H1 (cell line): ENCODE data around the gene MRPL9. TPM values are rescaled to one million over a fixed set of nuclear protein-coding genes. Genes with fewer than 3 reads are reported as not detected.

ENCODE experiments used
- ASH2L ChIP-seq: fragments of 200-600, 300-600 bp; sonication (generic); IDR thresholded peaks from one replicate; pipeline ENCODE4 v1.7.1; 2017; ENCODE audit warnings: low read length
- CHD7 ChIP-seq: fragments of 300-600 bp; sonication (generic); IDR thresholded peaks from 2 replicates; pipeline ENCODE4 v1.7.1; 2012; ENCODE audit warnings: low read length, moderate library complexity, mild to moderate bottlenecking, inconsistent platforms; ENCODE audit not compliant: insufficient replicate concordance
- E2F6 ChIP-seq: IDR thresholded peaks from 2 replicates; pipeline ENCODE4 v1.6.1; 2012; ENCODE audit warnings: inconsistent platforms
- EP300 ChIP-seq, 2 experiments: IDR thresholded peaks; 1 replicate in 1 of 2; 2 replicates in 1 of 2; pipeline ENCODE4 v1.6.1; 2011 to 2012; ENCODE audit warnings: low read depth in 2 of 2, low read length in 2 of 2, mild to moderate bottlenecking in 2 of 2, borderline replicate concordance in 1 of 2, inconsistent platforms in 1 of 2, moderate library complexity in 1 of 2
- HDAC6 ChIP-seq: IDR thresholded peaks from one replicate; pipeline ENCODE4 v1.7.1; 2012; ENCODE audit warnings: low read depth, mild to moderate bottlenecking, inconsistent platforms, low read length, moderate library complexity
- KDM5A ChIP-seq: fragments of 200-600 bp; IDR thresholded peaks from 2 replicates; pipeline ENCODE4 v1.7.1; 2012; ENCODE audit warnings: mild to moderate bottlenecking, low read length, inconsistent platforms, mixed read lengths
- SIRT6 ChIP-seq: IDR thresholded peaks from one replicate; pipeline ENCODE4 v1.7.1; 2012; ENCODE audit warnings: low read length, inconsistent platforms
- USF2 ChIP-seq: IDR thresholded peaks from 2 replicates; pipeline ENCODE4 v1.6.1; 2011; ENCODE audit warnings: low read length, improper control_type of control experiment
- polyA plus RNA-seq, 7 experiments: library from polyadenylated mRNA; depleted of rRNA in 3 of 7; stranded (reverse) in 5 of 7; unstranded in 2 of 7; fragments of >200 nt in 5 of 7; fragments of 200-250 nt in 2 of 7; gene quantifications; 1 replicate in 5 of 7; 2 replicates in 1 of 7; 4 replicates in 1 of 7; pipeline versions ENCODE4 v1.2.1 to v1.2.3, GENCODE V29; 2011 to 2013; ENCODE audit warnings: missing spikeins in 2 of 7, mixed read lengths in 2 of 7
- total RNA-seq: library from RNA; stranded (reverse); fragmentation: NEBNext Ultra II Directional; extraction: Animal tissue kit (Norgen Biotek cat#: 25700); gene quantifications from 2 replicates; pipeline ENCODE4 v1.2.1, GENCODE V29; 2021

MRPL9 gene
- total and polyA plus RNA-seq, 2 of the 8 experiments (the other 6 are each of a cell fraction or from before 2014, with no cell fraction given): 74.9 to 113 TPM

GRCh38 chr1:151718666-151719065 is 44.6 kb downstream of the MRPL9 start (continued):
- no peak for TF ChIP-seq CHD7
- TF ChIP-seq KDM5A: no peak
- TF ChIP-seq HDAC6: no peak
- no peak for TF ChIP-seq EP300 (IDR thresholded peaks at IDR 0.05; ENCODE audit: borderline replicate concordance in 1 of 2, low read depth in 2 of 2, low read length in 2 of 2)
- no peak for TF ChIP-seq SIRT6
- no peak for TF ChIP-seq ASH2L
- TF ChIP-seq E2F6: no peak
- no peak for TF ChIP-seq USF2
